GM23338 (cell line): ENCODE measurements around the gene OR6P1.

Experiments
- CTCF ChIP-seq, 2 experiments: fragments of 200-600 bp in 1 of 2; sonication (generic) in 1 of 2; conservative IDR thresholded peaks; 2 replicates each; pipeline versions ENCODE4 v1.5.1 to v1.6.1; 2016 to 2017; ENCODE audit warnings: antibody characterized with exemption in 2 of 2, low read depth in 2 of 2, mild to moderate bottlenecking in 2 of 2, moderate library complexity in 1 of 2
- POLR2AphosphoS5 ChIP-seq: IDR thresholded peaks from 2 replicates; pipeline ENCODE4 v1.6.1; 2016; ENCODE audit warnings: antibody characterized with exemption, low read depth

GRCh38 chr1:158547533-158547932, 22.8 kb downstream of the OR6P1 start:
- TF ChIP-seq CTCF (conservative IDR thresholded peaks at IDR 0.05; ENCODE audit: low read depth in 2 of 2): no peak
- no peak for TF ChIP-seq POLR2AphosphoS5
